GM06990 (cell line): ENCODE data around the gene TMEM39A.

ENCODE experiments used
- DNase-seq: peaks from one replicate; pipeline ENCODE4 v3.0.0-alpha.2; 2011; ENCODE audit not compliant: insufficient read length; ENCODE audit errors: extremely low read depth
- H3K27me3 ChIP-seq: replicated peaks from 2 replicates; pipeline ENCODE4 v1.6.0; 2011; ENCODE audit warnings: low read length; ENCODE audit not compliant: control insufficient read depth, insufficient read depth
- H3K36me3 ChIP-seq: 2 replicates; pipeline ENCODE4 v1.5.1; 2011; ENCODE audit warnings: low read length; ENCODE audit not compliant: control insufficient read depth, insufficient read depth
- H3K4me3 ChIP-seq: replicated peaks from 2 replicates; pipeline ENCODE4 v1.5.1; 2011; ENCODE audit warnings: low read depth, mild to moderate bottlenecking, control low read depth, low read length
- CTCF ChIP-seq: IDR thresholded peaks from 2 replicates; pipeline ENCODE4 v1.5.1; 2011; ENCODE audit warnings: low read length, control low read depth, mild to moderate bottlenecking, inconsistent platforms; ENCODE audit not compliant: insufficient read depth, poor library complexity, severe bottlenecking

Gene TMEM39A

GRCh38 chr3:119417771-119418512, 45.5 kb downstream of the TMEM39A start:
- DNase-seq: no peak
- H3K36me3 ChIP-seq: peaks cover 13% of the 10 kb centered on the region
- no peak for TF ChIP-seq CTCF
- H3K4me3 ChIP-seq: no peak overlapping the region
- no peaks in the 10 kb centered on the region for H3K27me3 ChIP-seq

GRCh38 chr3:119416873-119417272, 46.5 kb downstream of the TMEM39A start:
- no peak for DNase-seq
- H3K4me3 ChIP-seq: no peak overlapping the region
- TF ChIP-seq CTCF: no peak
- H3K27me3 ChIP-seq: no peaks in the 10 kb centered on the region
- H3K36me3 ChIP-seq: peaks cover 13% of the 10 kb centered on the region

- H3K4me3 ChIP-seq: no peak overlapping the region
- DNase-seq: no peak
- TF ChIP-seq CTCF: no peak
- no peaks in the 10 kb centered on the region for H3K27me3 ChIP-seq
- H3K36me3 ChIP-seq: peaks cover 13% of the 10 kb centered on the region
Observed at GRCh38 chr3:119413603-119414280, 49.7 kb downstream of the TMEM39A start.

- no peak for DNase-seq
- peaks cover 13% of the 10 kb centered on the region for H3K36me3 ChIP-seq
- TF ChIP-seq CTCF: no peak
- H3K27me3 ChIP-seq: no peaks in the 10 kb centered on the region
- H3K4me3 ChIP-seq: no peak overlapping the region
Observed at GRCh38 chr3:119409844-119410243, 53.6 kb downstream of the TMEM39A start.

GRCh38 chr3:119408243-119408950, 55.0 kb downstream of the TMEM39A start:
- TF ChIP-seq CTCF: no peak
- H3K4me3 ChIP-seq: no peak overlapping the region
- H3K36me3 ChIP-seq: peaks cover 6% of the 10 kb centered on the region
- no peak for DNase-seq
- no peaks in the 10 kb centered on the region for H3K27me3 ChIP-seq
